ENCODE data around the gene SLC22A13. TPM values are rescaled to one million over a fixed set of nuclear protein-coding genes. Genes with fewer than 3 reads are reported as not detected.

The SLC22A13 gene
- total and polyA plus RNA-seq, 9 of the 15 experiments (the other 6 are each of a cell fraction or from before 2014, with no cell fraction given), result 0.09 to 0.49 (median 0.17) TPM; not detected in 3

DNA sequence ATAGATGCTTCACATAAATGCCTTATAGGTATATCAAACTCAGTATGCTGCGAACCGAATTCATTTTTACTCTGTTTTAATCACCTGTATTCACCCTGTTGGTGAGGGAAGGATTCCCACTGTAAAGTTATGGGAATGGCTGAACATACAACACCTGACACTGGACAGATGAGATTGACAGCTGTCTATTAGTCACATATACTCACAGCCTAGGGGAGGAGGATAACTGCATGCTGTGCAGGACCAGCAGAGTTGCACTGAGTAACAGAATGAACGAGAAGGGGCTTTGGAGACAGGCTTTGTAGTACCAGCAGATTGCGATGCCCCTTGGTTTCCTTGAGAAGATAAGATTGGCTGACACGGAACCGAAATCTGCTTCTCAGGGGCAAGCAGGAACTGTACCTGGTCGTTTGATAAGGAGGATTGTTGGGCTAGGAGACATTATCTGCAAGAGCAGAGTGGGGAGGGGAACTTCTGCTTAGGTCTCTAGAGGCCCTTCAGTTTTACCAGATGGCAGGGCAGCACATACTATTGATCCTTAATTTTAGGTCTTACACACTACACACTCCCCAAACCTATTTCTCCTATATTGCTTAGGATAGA, 43.5 kb upstream of the SLC22A13 start (continued):
- TF ChIP-seq MYNN (IDR thresholded peaks at IDR 0.05) (0 out of 2 replicates have a peak, but pooled peaks have one; percentile 58), MYNN (CRISPR knock-in tag; IDR thresholded peaks at IDR 0.05) (no peak), CBFA2T3 (IDR thresholded peaks at IDR 0.05) (peak; percentile 95), KAT2B (IDR thresholded peaks at IDR 0.05; ENCODE audit: low read depth, low read length) (no peak), STAT6 (CRISPR knock-in tag; IDR thresholded peaks at IDR 0.05) (no peak), FOXJ3 (CRISPR knock-in tag; IDR thresholded peaks at IDR 0.05) (no peak), JUN (IDR thresholded peaks at IDR 0.05; ENCODE audit: borderline replicate concordance, low read depth, low read length) (no peak), JUN (CRISPR knock-in tag; IDR thresholded peaks at IDR 0.05; ENCODE audit: borderline replicate concordance) (no peak), ZNF644 (tag; IDR thresholded peaks at IDR 0.05; ENCODE audit: low read depth) (no peak), ZNF655 (CRISPR knock-in tag; IDR thresholded peaks at IDR 0.05) (no peak), ATF1 (CRISPR knock-in tag; IDR thresholded peaks at IDR 0.05) (no peak), ATF1 (tag; IDR thresholded peaks at IDR 0.05) (no peak)
- TF ChIP-seq, protein P1, sequence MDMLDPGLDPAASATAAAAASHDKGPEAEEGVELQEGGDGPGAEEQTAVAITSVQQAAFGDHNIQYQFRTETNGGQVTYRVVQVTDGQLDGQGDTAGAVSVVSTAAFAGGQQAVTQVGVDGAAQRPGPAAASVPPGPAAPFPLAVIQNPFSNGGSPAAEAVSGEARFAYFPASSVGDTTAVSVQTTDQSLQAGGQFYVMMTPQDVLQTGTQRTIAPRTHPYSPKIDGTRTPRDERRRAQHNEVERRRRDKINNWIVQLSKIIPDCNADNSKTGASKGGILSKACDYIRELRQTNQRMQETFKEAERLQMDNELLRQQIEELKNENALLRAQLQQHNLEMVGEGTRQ (CRISPR knock-in tag; IDR thresholded peaks at IDR 0.05), result no peak
- TF ChIP-seq, protein P2, sequence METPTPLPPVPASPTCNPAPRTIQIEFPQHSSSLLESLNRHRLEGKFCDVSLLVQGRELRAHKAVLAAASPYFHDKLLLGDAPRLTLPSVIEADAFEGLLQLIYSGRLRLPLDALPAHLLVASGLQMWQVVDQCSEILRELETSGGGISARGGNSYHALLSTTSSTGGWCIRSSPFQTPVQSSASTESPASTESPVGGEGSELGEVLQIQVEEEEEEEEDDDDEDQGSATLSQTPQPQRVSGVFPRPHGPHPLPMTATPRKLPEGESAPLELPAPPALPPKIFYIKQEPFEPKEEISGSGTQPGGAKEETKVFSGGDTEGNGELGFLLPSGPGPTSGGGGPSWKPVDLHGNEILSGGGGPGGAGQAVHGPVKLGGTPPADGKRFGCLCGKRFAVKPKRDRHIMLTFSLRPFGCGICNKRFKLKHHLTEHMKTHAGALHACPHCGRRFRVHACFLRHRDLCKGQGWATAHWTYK (CRISPR knock-in tag; IDR thresholded peaks at IDR 0.05), result no peak

All from K562 (cell line).